ENCODE measurements around the gene POP5. TPM values are rescaled to one million over a fixed set of nuclear protein-coding genes. Genes with fewer than 3 reads are reported as not detected.

Gene POP5
- total RNA-seq, 1 donor from 2014 or later: 23.1 TPM

- no peak for TF ChIP-seq CTCF (conservative IDR thresholded peaks at IDR 0.05; ENCODE audit: low read depth, low read length)
- no peak for DNase-seq (ENCODE audit: low read depth)
- no peak overlapping the region for H3K4me3 ChIP-seq (ENCODE audit: low read depth, low read length)
Measured at GRCh38 chr12:120542166-120542565, 39.0 kb downstream of the POP5 start.

GRCh38 chr12:120540445-120540844, 40.8 kb downstream of the POP5 start:
- no peak for DNase-seq (ENCODE audit: low read depth)
- no peak for TF ChIP-seq CTCF (conservative IDR thresholded peaks at IDR 0.05; ENCODE audit: low read depth, low read length)
- H3K4me3 ChIP-seq (ENCODE audit: low read depth, low read length): no peak overlapping the region

GRCh38 chr12:120539303-120539702, 41.9 kb downstream of the POP5 start:
- DNase-seq (ENCODE audit: low read depth): no peak
- peak; percentile 3 for TF ChIP-seq CTCF (conservative IDR thresholded peaks at IDR 0.05; ENCODE audit: low read depth, low read length)
- H3K4me3 ChIP-seq (ENCODE audit: low read depth, low read length): no peak overlapping the region

DNA sequence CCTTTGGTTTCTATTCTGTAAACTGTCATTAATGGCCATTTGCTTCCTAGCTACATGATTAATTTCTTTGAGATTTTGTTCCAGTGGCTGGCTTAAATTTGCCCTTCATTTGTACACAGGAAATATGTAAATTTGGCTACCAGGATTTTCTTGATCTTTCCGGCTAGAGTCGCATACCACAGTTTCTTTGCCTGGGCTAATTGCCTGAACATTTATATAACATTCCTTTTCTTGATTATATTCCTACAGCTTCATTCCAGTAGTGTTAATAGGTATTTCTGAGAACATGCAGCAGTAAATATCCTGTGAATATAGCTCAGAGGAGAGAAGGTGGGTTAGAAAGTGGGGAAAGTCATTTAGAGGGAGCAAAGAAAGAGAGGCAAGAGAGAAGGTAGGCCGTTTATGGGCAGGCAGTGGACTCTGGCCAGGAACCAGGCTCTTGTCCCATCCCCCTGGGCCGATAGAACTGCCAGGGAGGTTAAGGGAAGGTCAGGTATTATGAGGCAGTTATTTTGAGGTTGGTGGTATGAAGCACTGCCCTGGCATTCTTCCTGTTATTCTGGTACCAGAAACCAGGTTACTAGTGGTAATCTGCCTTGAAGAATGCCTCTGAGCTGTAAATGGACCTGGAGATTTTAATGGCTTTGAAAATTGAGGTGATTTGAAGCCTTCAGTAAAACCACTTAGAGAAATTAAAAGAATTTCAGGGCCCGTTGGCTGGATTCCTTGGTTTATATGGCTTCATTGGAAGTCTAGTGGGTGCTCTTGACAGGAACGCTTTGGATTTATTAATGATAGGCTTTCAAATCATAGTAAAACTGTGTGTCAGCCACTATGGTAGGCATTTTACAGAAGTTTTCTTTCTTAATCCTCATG, 42.7 kb downstream of the POP5 start:
- DNase-seq (ENCODE audit: low read depth): no peak
- peak overlapping the region; percentile 81 for H3K4me3 ChIP-seq (ENCODE audit: low read depth, low read length)
- no peak for TF ChIP-seq CTCF (conservative IDR thresholded peaks at IDR 0.05; ENCODE audit: low read depth, low read length)

DNA sequence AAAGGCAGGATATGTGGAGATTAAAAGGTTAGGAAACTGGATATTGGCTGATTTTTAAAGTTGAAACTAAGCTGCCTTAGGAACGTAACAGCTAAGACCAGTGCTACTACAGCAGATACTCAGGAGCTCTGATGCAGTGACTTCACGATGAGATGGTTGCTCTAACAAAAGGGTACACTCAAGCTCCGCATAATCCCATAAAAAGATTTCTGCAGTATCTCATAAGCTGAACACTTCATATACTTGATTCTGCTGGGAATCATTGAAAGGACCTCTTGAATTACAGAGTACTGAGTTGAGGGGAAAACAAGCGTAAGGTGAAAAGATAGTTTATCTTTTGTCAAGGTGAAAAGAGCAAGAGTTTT, 43.4 kb downstream of the POP5 start:
- TF ChIP-seq CTCF (conservative IDR thresholded peaks at IDR 0.05; ENCODE audit: low read depth, low read length): no peak
- DNase-seq (ENCODE audit: low read depth): no peak
- peak overlapping the region; percentile 81 for H3K4me3 ChIP-seq (ENCODE audit: low read depth, low read length)

DNA sequence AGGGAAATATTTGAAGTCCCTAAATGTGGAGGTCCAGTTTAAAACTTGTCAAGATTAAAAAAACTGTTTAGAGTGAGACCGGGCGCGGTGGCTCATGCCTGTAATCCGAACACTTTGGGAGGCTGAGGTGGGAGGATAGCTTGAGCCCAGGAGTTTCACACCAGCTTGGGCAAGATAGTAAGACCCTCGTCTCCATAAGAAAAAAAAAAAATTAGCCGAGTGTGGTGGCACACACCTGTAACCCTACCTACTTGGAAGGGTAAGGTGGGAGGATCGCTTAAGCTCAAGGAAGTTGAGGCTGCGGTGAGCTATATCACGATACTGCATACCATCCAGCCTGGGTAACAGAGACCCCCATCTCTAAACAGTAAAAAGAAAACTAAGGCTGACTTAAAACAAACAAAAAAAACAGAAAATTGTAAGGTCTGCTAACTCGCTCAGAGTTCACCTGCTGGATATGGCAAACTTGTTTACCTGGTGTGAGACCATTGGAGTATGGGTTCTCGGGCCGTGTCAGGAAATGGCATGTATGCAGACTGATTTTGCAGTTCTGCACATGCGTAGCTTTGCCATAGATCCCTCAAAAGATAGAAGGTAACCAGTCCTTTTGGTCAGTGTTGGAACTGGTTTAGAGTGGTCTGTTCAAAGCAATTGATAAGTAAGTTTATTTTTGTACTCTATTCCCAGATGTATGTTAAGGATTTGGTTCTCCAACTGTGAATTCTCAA, 45.0 kb downstream of the POP5 start:
- no peak for DNase-seq (ENCODE audit: low read depth)
- no peak for TF ChIP-seq CTCF (conservative IDR thresholded peaks at IDR 0.05; ENCODE audit: low read depth, low read length)
- H3K4me3 ChIP-seq (ENCODE audit: low read depth, low read length): peak overlapping the region; percentile 81
